ENCODE data around the gene MNT. TPM values are rescaled to one million over a fixed set of nuclear protein-coding genes. Genes with fewer than 3 reads are reported as not detected.

Gene MNT
- total RNA-seq, 1 experiment from 2014 or later, result 38.9 TPM

- Histone ChIP-seq H2BK15ac (ENCODE audit: low read depth, low read length) (no peak overlapping the region), H3K79me1 (ENCODE audit: insufficient read depth, low read depth, low read length, poor library complexity, severe bottlenecking) (no peaks in the 10 kb centered on the region), H4K20me1 (ENCODE audit: control insufficient read depth, insufficient read depth, insufficient read length) (no peaks in the 10 kb centered on the region), H3K14ac (ENCODE audit: insufficient read depth, low read length) (no peak overlapping the region), H2BK5ac (ENCODE audit: insufficient read length, low read length) (no peak overlapping the region), H3K23ac (ENCODE audit: insufficient read length, low read depth, low read length) (no peak overlapping the region), H3K27ac (ENCODE audit: insufficient read length, low read depth, low read length) (no peak overlapping the region), H3K18ac (ENCODE audit: insufficient read length, low read depth, low read length) (no peak overlapping the region), H2BK120ac (ENCODE audit: low read depth, low read length, poor library complexity, severe bottlenecking) (no peak overlapping the region), H2BK20ac (ENCODE audit: low read depth, low read length, poor library complexity, severe bottlenecking) (no peak overlapping the region), H3K56ac (ENCODE audit: insufficient read length, low read depth, low read length) (no peak overlapping the region), H3T11ph (ENCODE audit: low read length) (no peak overlapping the region), H3K4ac (ENCODE audit: low read depth, low read length) (no peak overlapping the region), H4K5ac (ENCODE audit: insufficient read length, low read depth, low read length) (no peak overlapping the region), H3K27me3 (ENCODE audit: insufficient read depth, low read length) (no peaks in the 10 kb centered on the region), H2AK5ac (ENCODE audit: insufficient read length, low read length) (no peak overlapping the region), H3K23me2 (ENCODE audit: insufficient read length, low read depth, low read length, poor library complexity, severe bottlenecking) (no peaks in the 10 kb centered on the region), H3K79me2 (ENCODE audit: insufficient read depth, low read length) (no peaks in the 10 kb centered on the region), H3K9me3 (ENCODE audit: control insufficient read depth, low read depth, low read length) (no peaks in the 10 kb centered on the region), H3K9ac (ENCODE audit: extremely low read depth, insufficient read length, low read length) (no peak overlapping the region), H2BK12ac (ENCODE audit: insufficient read length, low read depth, low read length) (no peak overlapping the region), H4K91ac (ENCODE audit: insufficient read length, low read depth, low read length) (no peak overlapping the region), H3K4me1 (ENCODE audit: insufficient read depth, low read length) (no peaks in the 10 kb centered on the region), H4K8ac (replicated peaks; ENCODE audit: insufficient read length, low read depth, low read length) (no peak overlapping the region), H2AFZ (ENCODE audit: low read length) (no peak overlapping the region), H3K4me2 (ENCODE audit: insufficient read depth, insufficient read length, low read length) (no peak overlapping the region)
- H3K4me1 Mint-ChIP-seq, result peaks cover 6% of the 10 kb centered on the region in 2 experiments; a peak in 3 of 4 replicates
- H3K27ac Mint-ChIP-seq, result no peak overlapping the region
- no peak for DNase-seq
- H3K4me3 Mint-ChIP-seq, result no peak overlapping the region
- no peaks in the 10 kb centered on the region for H3K9me3 Mint-ChIP-seq
- WGBS (ENCODE audit: extremely low coverage, insufficient read length, low lambda C conversion rate), result no CpG with 5 or more reads among the region's 6 CpGs
- H3K36me3 Mint-ChIP-seq (ENCODE audit: insufficient read depth in 1 of 3, low read depth in 3 of 3), result peaks cover 22 to 51% (median 45%) of the 10 kb centered on the region in 3 experiments
- H3K27me3 Mint-ChIP-seq (ENCODE audit: low read depth), result no peaks in the 10 kb centered on the region
- TF ChIP-seq CTCF (conservative IDR thresholded peaks at IDR 0.05), result no peak
Observed at GRCh38 chr17:2419486-2419885, 18.6 kb upstream of the MNT start.

Measured in H9 (cell line).